Dermis blood vessel endothelial cell (primary cell): ENCODE data around the gene HPCA. TPM values are rescaled to one million over a fixed set of nuclear protein-coding genes. Genes with fewer than 3 reads are reported as not detected.
A peak's percentile ranks its signal among the peaks of the same experiment; 100 is the strongest.
"Not testable (repeated sequence)": the region's sequence is repeated elsewhere in the genome, so short reads cannot be mapped to it uniquely, and the experiment has no call there.

Source experiments
- DNase-seq: peaks from one replicate; pipeline ENCODE4 v3.0.0; 2010
- total RNA-seq: library from RNA; depleted of rRNA; stranded (reverse); fragments of >200 nt; gene quantifications from 2 replicates; pipeline ENCODE4 v1.2.3, GENCODE V29; 2014

HPCA gene
- total RNA-seq, 1 donor from 2014 or later, result not detected

DNA sequence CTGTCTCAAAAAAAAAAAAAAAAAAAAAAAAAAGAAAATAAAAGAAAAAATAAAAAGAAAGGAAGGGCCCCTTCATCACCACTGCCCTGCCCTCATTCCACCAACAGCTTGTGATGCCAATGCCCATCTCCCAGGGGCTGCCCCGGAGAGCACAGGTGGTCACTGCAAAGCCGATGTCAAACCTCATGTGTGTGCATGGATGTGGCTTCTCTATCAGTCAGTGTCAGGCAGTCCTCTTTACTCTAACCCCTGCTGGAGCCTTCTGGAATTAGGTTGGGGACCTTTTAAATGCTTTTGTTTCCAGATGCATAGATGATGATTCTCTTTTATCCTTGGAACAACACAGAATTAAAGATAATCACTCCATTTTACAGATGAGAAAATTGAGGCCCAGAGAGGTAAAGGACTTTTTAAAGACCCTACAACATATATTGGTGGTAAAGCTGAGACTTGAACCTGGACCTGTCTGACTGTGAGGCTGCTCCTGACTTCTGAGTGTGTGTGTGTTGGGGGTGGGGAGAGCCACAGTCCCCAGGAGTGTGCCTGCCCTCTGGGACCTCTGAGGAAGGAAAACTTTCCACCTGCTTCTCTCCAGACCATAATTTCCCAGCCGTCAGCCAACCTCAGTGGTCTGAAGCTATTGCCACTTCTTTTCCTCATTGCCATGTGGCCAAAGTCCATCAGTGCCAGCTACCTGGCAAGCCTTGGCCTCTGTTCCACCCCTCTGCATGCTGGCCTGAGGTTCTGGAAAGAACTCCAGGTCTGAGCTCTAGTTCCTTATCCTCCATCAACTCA, 17.9 kb downstream of the HPCA start:
- DNase-seq, result no peak

DNA sequence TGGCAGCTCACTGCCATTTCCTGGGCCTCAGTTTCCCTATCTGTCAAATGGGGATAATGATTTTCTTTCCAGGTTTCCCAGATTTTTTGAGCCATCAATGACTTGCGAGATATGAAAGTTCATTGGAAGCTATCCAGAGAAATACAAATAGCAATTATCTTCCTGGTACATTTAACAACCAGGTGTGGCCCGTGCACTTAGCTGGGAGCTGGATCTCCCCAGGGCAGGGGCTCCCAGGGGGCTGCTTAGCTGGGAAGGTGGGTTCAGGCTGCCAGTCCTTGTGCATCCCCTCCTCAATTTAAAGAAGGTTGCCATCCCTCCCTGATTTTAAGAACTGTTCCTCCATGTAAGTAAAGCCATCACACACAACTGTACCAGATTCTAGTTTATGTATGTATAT, 18.5 kb downstream of the HPCA start:
- no peak for DNase-seq

DNA sequence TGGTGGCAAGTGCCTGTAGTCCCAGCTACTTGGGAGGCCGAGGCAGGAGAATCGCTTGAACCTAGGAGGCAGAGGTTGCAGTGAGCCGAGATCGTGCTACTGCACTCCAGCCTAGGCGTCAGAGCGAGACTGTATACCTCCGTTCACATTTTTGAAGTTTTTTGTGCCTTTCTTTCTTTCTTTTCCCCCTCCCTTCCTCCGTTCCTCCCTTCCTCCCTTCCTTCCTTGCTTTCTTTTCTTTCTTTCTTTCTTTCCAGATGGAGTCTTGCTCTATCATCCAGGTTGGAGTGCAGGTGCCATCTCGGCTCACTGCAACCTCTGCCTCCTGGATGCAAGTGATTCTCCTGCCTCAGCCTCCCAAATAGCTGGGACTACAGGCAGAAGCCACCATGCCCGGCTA, 19.3 kb downstream of the HPCA start:
- DNase-seq, result not testable (repeated sequence)

DNA sequence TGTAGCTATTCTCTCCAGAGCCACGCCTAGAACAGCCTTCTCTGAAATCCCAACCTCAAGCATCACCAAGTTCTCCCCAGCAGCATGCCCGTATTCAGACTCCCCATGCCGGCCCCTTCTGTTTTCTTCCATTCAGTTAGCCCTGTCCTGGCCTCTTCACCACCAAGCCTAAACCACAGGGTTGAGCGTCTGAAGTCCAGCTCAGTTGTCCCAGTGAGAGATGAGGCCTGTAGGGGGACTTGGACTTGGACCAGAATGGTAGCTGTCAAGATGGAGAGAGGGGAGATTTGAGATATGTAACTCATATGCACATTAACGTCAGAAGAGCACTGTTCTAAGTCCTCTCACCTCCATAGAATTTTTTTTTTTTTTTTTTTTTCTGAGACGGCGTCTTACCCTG, 20.4 kb downstream of the HPCA start:
- no peak for DNase-seq

DNA sequence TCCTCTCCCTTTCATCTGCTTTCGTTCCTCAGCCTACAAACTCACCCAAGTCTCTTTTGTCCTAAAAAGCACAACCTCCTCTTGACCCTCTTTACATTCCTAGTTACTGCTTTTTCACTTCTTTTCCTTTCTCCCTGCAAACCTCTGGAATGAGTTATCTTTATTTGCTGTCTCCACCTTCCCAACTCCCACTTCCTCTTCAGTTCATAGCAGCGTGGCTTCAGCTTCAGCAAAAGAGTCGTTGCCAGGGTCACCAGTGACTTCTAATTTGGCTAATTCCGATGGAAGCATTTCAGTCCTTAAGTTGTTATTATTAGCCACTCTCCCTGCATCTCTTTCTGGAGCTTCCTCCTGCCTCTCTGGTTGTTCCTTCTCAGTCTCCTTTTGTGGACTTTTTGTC, 21.1 kb downstream of the HPCA start:
- DNase-seq, result peak; percentile 15

DNA sequence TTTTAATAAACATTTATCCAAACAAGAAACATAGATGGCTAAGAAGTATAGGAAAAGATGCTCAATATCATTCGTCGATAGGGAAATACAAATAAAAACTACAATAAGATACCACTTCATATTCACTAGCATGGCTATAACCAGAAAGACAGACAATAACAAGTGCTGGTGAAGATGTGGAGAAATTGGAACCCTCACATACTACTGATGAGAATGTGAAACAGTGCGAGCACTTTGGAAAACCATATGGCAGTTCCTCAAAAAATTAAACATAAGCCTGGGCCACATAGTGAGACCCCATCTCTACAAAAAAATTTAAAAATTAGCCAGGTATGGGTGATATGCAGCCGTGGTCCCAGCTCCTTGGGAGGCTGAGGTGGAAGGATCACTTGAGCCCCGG, 24.0 kb downstream of the HPCA start:
- DNase-seq, result no peak

DNA sequence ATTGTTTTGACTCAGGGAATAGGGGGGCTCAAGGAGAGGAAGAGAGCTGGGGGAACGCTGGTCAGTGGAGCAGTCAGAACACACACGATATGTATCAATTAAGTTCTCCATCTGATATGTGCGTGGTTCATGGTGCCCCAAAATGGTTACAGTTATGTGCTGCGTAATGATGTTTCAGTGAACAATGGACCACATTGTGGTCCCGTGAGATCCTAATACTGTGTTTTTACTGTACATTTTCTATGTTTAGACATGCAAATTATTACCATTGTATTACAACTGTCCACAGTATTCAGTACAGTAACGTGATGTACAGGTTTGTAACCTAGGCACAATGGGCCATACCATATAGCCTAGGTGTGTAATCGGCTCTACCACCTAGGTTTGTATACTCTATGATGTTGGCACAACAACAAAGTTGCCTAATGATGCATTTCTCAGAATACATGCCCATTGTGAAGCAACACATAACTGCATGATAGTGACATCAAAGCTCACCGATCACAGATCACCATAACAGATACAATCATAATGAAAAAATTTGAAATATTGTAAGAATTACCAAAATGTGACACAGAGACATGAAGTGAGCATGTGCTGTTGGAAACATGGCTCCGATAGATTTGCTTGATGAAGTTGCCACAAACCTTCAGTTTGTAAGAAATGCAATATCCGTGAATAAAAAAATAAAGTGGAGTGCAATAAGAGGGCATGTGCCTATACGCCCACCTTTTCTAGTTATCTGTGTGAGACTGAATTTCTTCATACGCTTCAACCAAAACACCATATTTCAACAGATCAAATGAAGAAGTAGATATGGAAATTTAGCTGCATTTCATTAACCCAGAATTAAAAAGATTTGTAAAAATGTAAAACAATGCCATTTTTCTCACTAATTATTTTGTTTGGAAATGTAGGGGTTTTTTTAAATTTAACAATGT, 29.7 kb downstream of the HPCA start:
- no peak for DNase-seq

DNA sequence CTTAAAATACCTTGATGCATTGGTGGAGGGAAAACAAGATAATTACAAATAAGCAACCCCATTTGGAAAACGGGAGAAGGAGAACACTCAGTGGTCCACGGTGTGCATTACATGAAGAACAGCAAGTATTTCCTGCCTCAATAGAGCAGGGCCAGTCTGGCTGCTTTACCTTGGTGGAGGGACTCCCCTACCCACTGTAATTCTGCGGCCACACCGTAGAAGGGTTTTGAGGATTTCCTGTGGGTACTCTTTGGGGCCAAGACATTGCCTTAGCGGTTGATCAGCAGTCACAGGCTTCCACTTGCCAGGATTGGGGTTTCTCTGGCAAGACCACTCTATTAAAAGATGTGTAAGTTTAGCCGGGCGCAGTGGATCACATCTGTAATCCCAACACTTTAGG, 31.2 kb downstream of the HPCA start:
- DNase-seq, result no peak

DNA sequence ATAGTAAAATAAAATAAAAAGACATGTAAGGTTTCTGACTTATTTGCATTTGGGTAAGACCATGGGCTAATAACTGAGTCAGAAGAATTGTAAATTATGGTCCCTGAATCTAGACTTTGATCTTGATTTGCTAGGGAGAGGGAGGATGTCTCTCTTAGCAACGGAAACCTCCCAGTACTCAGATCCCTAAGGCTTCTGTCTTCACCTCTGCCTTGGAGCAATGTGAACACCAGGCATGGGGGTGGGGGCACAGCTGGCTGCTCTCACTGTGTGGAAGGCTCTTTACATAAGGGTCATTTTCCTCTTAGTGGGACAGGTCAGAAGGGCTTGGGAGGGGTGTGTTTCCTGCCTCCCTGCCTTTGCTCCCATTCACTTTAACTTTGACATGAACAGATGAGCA, 31.9 kb downstream of the HPCA start:
- no peak for DNase-seq

DNA sequence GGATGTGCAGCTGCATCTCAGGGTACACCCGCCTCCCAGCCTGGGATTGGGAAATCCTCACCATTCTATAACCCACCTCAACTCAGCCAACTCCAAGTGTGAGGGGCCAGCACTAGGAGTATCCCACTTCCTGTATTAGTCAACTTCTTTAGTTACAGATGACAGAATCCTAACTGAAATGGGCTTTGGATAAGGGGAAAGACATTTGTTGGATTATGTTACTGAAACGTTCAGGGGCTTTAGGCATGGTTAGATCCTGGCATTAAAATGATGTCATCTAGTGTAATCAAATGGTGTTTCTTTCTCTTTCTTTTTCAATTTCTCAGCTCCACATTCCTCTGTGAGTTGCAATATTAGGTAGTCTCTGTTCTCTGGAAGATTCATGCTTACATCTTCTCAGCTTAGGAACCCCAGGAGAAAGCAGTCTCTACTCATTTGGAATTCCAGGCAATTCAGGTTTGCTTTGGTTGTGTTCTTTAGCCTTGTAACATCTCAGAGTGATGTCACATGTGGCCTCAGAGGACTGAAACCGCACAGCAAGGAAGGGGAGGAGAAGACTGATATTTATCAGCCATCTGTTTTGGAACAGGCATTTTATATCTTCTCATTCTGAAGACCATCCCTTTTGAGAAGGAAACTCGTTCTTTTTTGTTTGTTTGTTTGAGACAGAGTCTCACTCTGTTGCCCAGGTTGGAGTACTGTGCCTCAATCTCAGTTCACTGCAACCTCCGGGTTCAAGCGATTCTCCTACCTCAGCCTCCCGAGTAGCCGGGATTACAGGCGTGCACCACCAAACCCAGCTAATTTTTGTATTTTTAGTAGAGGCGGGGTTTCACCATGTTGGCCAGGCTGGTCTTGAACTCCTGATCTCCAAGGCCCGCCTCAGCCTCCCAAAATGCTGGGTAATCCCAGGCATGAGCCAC, 33.8 kb downstream of the HPCA start:
- DNase-seq, result no peak

DNA sequence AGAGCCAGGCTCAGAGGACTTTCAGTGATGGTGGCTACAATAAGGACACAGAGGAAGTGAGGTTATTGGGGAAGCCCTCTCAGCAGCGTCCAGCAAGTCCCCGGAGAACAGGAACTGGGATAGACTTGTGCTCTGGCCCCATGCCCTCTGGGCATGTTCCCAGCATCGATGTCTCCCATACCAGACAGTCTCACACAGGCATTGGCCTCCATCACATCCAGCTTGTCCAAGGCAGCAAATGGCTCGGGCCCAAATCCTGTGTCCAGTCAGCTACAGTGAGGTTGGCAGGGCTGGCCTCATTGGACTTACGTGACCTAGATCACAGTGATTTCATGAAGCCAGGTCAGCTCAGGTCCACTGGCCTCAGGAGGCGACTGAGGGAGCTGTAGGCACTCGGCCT, 34.5 kb downstream of the HPCA start:
- DNase-seq, result no peak

DNA sequence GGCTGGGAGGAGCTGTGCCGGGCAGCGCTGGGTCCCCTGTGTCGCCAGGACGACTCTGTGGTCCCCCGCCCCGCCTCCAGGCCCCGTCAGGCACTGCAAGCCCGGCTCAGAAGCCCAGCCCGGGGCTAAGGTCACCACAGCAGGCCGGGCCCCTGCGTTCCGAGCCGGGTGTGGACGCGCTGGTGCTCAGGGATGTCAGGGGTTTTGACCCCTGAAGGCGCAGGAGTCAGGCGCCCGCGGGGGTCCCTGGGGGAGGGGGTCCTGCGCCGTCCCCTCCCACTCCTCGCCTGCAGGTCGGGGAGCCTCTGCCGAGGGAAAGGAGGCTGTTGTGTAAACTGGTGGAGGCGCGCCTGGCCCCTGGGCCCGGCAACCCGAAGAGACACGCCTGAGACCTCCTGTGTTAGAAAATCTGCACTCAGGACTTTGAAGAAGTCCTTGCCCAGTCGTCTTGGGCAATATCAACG, 38.6 kb downstream of the HPCA start:
- DNase-seq, result no peak

DNA sequence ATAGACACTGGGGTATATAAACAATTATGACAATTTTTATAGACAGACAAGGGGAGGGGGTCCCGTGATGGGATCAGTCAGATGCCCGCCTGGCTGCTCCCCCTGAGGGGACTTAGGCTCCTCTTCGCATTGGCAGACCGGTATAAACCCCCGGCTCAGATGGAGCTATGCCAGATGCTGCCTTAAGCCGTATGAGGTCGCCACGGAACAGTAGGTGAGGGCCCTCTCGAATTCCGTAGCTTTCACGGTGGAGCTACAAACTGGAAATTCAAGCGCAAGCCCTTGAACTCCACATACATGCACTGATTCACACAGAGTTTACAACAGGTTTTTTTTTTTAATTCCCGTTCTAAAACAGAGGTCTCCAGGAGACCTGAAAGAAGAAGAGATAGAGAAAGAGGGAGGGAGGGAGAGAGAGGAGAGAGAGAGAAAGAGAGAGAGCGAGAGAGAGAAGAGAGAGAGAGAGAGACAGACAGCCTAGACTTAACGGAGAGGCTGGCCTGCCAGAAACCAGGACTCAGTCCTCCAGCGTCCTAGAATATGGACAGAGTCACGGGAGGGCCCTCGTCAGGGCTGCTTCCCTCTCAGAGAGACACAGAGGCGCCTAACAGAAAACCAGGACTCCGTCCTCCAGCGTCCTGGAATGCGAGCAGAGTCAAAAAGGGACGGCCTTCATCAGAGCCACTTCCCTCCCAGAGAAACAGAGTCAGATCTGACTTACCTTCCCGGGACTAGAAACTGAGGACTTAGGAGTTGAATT, 39.3 kb downstream of the HPCA start:
- peak; percentile 52 for DNase-seq

DNA sequence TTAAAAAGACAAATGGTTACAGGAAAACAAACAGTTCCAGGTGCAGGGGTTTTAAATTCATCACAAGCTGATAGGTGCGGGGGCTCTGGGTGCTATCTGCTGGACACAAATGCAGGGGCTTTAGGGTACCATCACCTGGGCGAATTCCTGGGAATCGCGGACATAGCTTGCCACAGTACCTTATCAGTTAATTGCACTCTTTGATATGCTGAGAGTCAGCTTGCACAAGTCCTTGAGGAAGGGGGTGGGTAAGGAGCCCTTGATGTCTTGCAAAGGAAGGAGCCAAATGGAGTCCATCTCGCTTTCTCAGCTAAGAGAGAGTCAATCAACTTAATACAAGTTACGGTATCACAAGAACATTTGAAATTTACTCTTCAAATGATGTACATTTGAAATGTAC, 40.3 kb downstream of the HPCA start:
- no peak for DNase-seq

DNA sequence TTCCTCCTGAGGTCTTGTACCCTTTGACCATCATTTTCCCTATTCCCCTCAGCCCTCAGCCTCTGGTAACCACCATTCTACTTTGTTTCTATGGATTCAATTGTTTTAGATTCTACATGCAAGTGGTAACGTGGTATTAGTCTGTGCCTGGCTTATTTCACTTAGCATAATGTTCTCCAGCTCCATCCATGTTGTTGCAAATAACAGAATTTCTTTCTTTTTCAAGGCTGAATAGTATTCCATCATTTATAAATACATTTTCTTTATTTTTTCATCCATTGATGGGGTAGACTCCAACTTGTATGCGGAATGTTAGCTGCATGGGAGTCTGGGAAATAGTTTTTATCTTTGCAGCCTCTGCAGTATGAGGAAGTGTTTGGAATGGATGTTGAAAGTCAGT, 41.1 kb downstream of the HPCA start:
- no peak for DNase-seq

DNA sequence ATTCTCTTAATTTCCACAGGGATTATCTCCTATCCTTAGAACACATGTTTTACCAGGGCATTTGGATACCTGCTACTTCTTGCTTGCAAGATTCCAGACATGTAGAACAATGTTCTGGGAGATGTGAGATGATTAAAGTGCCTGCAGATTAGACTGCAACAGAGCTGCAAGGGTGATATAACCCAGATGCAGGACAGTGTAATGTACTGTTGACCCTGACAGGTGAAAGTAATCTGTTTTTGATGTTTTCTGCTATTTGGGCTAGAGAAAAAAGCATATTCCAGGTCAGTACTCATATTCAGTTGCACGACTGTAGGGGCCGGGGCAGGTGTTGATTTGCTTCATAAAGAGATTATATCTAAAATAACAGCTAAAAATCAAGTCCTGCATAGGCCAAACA, 42.0 kb downstream of the HPCA start:
- DNase-seq, result no peak

DNA sequence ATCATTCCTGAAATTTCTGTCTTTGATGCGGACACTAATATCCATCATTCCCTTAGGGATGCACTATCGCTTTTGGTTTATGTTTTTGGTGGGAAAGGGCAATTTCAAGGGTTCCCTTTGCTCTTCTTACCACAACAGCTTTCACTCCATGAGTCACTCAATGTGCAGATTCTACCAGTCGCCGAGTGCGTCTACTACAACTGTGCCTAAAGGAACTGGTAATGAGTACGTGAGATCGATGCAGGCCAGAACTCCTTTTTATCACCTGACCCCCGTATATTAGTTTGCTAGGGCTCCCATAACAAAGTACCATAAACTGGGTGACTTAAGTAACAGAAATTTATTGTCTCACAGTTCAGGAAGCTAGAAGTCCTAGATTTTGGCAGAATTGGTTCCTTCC, 42.4 kb downstream of the HPCA start:
- DNase-seq, result no peak

DNA sequence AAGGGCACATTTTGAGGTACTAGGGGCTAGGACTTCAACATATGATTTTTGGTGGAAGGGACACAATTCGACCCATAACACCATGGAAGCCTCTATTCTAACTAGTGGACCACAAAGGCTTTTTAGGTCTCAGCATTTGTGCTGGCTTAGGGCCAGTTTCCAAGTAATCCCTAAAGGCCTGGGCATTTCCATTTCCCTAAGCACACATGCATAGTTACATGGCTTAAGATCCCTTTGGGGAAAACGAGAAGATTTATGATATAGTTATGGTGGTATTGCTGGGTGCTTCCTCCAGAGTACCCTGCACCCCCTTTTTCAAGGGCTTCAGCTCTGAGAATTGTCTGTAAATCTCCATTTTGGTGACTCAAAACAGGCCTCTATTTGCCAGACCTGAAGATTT, 43.1 kb downstream of the HPCA start:
- no peak for DNase-seq

DNA sequence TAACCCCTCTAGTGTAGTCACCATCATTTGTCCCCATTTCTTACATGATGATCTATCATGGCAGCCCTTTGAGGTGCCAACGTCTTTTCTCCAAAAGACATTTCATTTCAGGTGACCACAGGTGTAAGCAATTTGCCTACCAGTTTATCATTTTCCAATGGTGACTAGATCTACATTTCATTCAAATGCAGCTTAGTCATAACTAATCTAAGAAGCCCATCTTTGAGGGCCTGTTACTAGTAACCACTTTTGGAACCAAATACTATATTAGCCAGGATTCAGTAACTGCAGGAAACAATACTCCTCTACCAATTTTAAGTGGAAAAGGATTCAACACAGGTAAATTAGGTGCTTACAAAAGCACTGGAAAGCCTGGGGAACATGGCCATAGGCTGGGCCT, 45.5 kb downstream of the HPCA start:
- no peak for DNase-seq

DNA sequence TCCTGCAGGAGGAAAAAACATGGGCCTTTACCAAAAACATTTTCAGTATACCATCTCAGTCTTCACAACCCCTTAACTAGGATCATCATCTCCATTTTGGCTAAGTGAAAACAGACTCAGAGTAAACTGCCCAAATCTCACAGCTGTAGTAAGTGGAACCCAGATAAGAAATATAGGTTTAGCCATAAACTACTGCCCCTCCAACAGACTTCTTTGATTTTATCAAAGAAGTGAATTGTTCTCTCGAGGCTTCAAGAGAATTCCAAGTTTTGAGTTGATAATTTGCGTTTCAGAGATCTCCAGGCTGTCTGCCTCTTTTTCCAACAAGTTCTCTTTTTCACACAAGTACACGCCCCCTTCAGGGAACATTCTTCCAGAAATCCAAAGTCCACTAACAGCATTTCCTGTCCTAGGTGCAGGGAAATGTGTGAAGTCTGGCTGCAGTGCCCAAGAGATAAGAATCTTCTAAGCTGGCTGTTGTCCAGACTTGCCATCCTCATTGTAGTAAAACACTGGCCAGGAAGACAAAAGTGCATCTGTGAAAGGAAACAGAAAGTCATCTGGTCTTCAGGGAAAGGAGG, 47.5 kb downstream of the HPCA start:
- DNase-seq, result peak; percentile 95

DNA sequence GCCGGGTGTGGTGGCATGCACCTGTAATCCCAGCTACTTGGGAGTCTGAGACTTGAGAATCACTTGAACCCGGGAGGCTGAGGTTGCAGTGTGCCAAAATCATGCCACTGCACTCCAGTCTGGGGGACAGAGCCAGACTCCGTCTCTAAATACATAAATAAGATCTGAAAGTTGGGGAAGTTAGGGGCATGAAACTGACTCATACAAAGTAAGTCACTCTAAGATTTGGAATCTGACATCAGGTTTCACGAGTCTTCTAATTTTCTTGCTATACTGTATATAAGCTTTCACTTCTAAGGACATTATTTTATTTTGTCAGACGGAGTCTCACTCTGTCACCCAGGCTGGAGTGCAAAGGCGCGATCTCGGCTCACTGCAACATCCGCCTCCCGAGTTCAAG, 48.2 kb downstream of the HPCA start:
- no peak for DNase-seq

DNA sequence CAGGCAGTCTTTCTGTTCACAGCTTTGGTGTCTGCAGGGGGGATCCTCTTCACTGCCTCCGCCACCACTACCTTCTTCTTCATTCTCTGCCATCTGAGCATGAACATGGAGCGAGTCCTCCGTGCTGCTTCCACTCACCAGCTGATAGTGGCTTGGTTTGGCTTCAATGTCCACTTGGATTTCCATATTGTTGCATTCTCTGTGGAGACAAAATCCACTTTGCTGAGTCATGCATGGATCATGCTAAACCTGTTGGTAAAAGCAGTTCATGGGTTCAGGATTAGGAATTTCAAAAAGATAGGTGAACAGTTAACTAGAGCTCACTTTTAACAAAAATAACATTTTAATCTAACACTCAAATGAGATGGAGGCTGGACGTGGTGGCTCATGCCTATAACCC, 50.8 kb downstream of the HPCA start:
- DNase-seq, result no peak
